T-cell (primary cell): ENCODE data around the gene LEUTX. TPM values are rescaled to one million over a fixed set of nuclear protein-coding genes. Genes with fewer than 3 reads are reported as not detected.

Experiments
- ATAC-seq, 4 experiments: fragments of 200-7000 bp in 3 of 4; fragments of 150-1000 bp in 1 of 4; cut with Tn5 transposase; replicated peaks in 1 of 4; 1 replicate in 3 of 4; 2 replicates in 1 of 4; pipeline ENCODE4 v1.10.0; 2021; ENCODE audit warnings: moderate library complexity in 3 of 4, mild to moderate bottlenecking in 2 of 4, moderate number of reproducible peaks in 1 of 4
- CTCF ChIA-PET, 2 donors: fragments of 300-600 bp; sonication (Branson Sonifier 250); formaldehyde crosslinking; loops; one replicate each; lab custom pipeline; 2022; ENCODE audit warnings: antibody characterized with exemption in 2 of 2; lab: Charles Lee
- POLR2A ChIA-PET, 2 donors: fragments of 300-600 bp; sonication (Branson Sonifier 250); formaldehyde crosslinking; loops; one replicate each; lab custom pipeline; 2022; ENCODE audit warnings: antibody characterized with exemption in 2 of 2; lab: Charles Lee
- DNase-seq, 35 experiments: peaks; one replicate each; pipeline versions ENCODE4 v3.0.0 to v3.0.0-alpha.2; 2013 to 2023
- H3K27ac ChIP-seq: one replicate; pipeline ENCODE4 v1.5.1; 2013; ENCODE audit warnings: low read length
- H3K27me3 ChIP-seq, 2 experiments: replicated peaks in 1 of 2; 1 replicate in 1 of 2; 2 replicates in 1 of 2; pipeline versions ENCODE4 v1.6.1 to v1.7.0; 2013; ENCODE audit warnings: low read length in 1 of 2, mixed read lengths in 1 of 2; ENCODE audit not compliant: control insufficient read depth in 2 of 2, insufficient read depth in 2 of 2; ENCODE audit errors: extremely low read depth in 1 of 2
- H3K36me3 ChIP-seq, 2 donors: 1 replicate in 1 of 2; 2 replicates in 1 of 2; pipeline versions ENCODE4 v1.6.1 to v1.7.0; 2013; ENCODE audit warnings: low read length in 1 of 2; ENCODE audit not compliant: control insufficient read depth in 2 of 2, insufficient read depth in 1 of 2; ENCODE audit errors: extremely low read depth in 1 of 2
- H3K4me1 ChIP-seq, 2 experiments: 1 replicate in 1 of 2; 2 replicates in 1 of 2; pipeline versions ENCODE4 v1.6.1 to v1.7.0; 2013; ENCODE audit warnings: low read length in 2 of 2, mixed read lengths in 1 of 2; ENCODE audit not compliant: insufficient read depth in 2 of 2, control insufficient read depth in 1 of 2; ENCODE audit errors: extremely low read depth in 1 of 2
- H3K4me3 ChIP-seq, 2 donors: 1 replicate in 1 of 2; 2 replicates in 1 of 2; pipeline versions ENCODE4 v1.5.1 to v1.7.0; 2013; ENCODE audit warnings: mild to moderate bottlenecking in 2 of 2, low read length in 1 of 2, moderate library complexity in 1 of 2; ENCODE audit not compliant: control insufficient read depth in 1 of 2; ENCODE audit errors: extremely low read depth in 1 of 2
- H3K9me3 ChIP-seq: 2 replicates; pipeline ENCODE4 v1.7.0; 2013
- H3K27ac Mint-ChIP-seq, 2 donors: one replicate each; pipeline ENCODE4 v1.8.0; 2020 to 2021; ENCODE audit warnings: mild to moderate bottlenecking in 2 of 2, mixed read lengths in 2 of 2
- H3K27me3 Mint-ChIP-seq, 2 donors: one replicate each; pipeline ENCODE4 v1.8.0; 2021 to 2022; ENCODE audit warnings: mixed read lengths in 2 of 2
- H3K36me3 Mint-ChIP-seq: one replicate; pipeline ENCODE4 v1.8.0; 2021; ENCODE audit warnings: mixed read lengths
- H3K4me1 Mint-ChIP-seq, 3 donors: one replicate each; pipeline ENCODE4 v1.8.0; 2020 to 2022; ENCODE audit warnings: mixed read lengths in 3 of 3, mild to moderate bottlenecking in 1 of 3
- H3K4me3 Mint-ChIP-seq, 3 donors: one replicate each; pipeline ENCODE4 v1.8.0; 2020 to 2022; ENCODE audit warnings: mild to moderate bottlenecking in 3 of 3, mixed read lengths in 3 of 3, moderate library complexity in 3 of 3
- H3K9me3 Mint-ChIP-seq, 3 donors: one replicate each; pipeline ENCODE4 v1.8.0; 2020 to 2022; ENCODE audit warnings: mixed read lengths in 3 of 3
- WGBS: methylation state at CpG from one replicate; pipeline ENCODE4 v1.1.5; 2013; ENCODE audit warnings: missing lambda C conversion rate; ENCODE audit not compliant: insufficient coverage; 5-methylcytosine and 5-hydroxymethylcytosine counted together
- total RNA-seq, 35 experiments: library from RNA in 6 of 35; stranded (reverse) in 6 of 35; fragments of 120-200 nt in 1 of 35; gene quantifications; one replicate each; pipeline versions ENCODE4 v1.2.1 to v1.2.4 and lab custom pipeline; 2013 to 2026

LEUTX gene
- total RNA-seq, 5 donors from 2014 or later (not counting 1 experiment from before 2014, with no cell fraction given): not detected

- no peaks in the 10 kb centered on the region for H3K36me3 ChIP-seq
- H3K9me3 ChIP-seq: no peaks in the 10 kb centered on the region
- CTCF ChIA-PET: no interaction called here
- Mint-ChIP-seq H3K4me1 (peaks cover 24 to 42% (median 24%) of the 10 kb centered on the region in 3 donors), H3K27ac (peak overlapping the region; percentile 22 to 47), H3K27me3 (peaks cover 7 to 13% of the 10 kb centered on the region in 2 donors), H3K4me3 (no peak overlapping the region), H3K9me3 (no peaks in the 10 kb centered on the region), H3K36me3 (no peaks in the 10 kb centered on the region)
- H3K4me1 ChIP-seq: no peaks in the 10 kb centered on the region
- POLR2A ChIA-PET: no interaction called here
- DNase-seq (no peak), ATAC-seq (peak in 3 of 4 experiments; percentile 16 to 61 (median 61))
- no peak overlapping the region for H3K4me3 ChIP-seq
- H3K27ac ChIP-seq: no peak overlapping the region
- 46% methylated on average over 3 of the region's 3 CpGs for WGBS
- H3K27me3 ChIP-seq: peaks cover 0 to 10% of the 10 kb centered on the region in 2 experiments
These were observed 41.3 kb upstream of the LEUTX start for GRCh38 chr19:39737351-39737750.

- ATAC-seq (no peak), DNase-seq (no peak)
- Mint-ChIP-seq H3K27ac (peak within 1 kb of the TSS; percentile 22 to 47), H3K27me3 (peaks cover 7 to 18% of the 10 kb centered on the region in 2 donors), H3K4me3 (no peak within 1 kb of the TSS), H3K36me3 (no peaks in the 10 kb centered on the region), H3K4me1 (peaks cover 24 to 42% (median 24%) of the 10 kb centered on the region in 3 donors), H3K9me3 (no peaks in the 10 kb centered on the region)
- Histone ChIP-seq H3K36me3 (no peaks in the 10 kb centered on the region), H3K9me3 (no peaks in the 10 kb centered on the region), H3K4me3 (no peak within 1 kb of the TSS), H3K27ac (no peak within 1 kb of the TSS), H3K27me3 (peaks cover 0 to 10% of the 10 kb centered on the region in 2 experiments), H3K4me1 (no peaks in the 10 kb centered on the region)
- 43% methylated on average over 3 of the region's 3 CpGs for WGBS
- ChIA-PET POLR2A (no interaction called here), CTCF (no interaction called here)
These were observed 40.8 kb upstream of the LEUTX start, which contains the start of gene CLC for GRCh38 chr19:39737891-39738290. Gene CLC (minus strand): TSS chr19:39738029. CDS start chr19:39737952, 77 bp downstream.

GRCh38 chr19:39738814-39739213, 39.8 kb upstream of the LEUTX start:
- no CpG with 5 or more reads among the region's 3 CpGs for WGBS
- ATAC-seq (no peak), DNase-seq (no peak)
- Mint-ChIP-seq H3K27ac (no peak overlapping the region), H3K27me3 (peaks cover 12 to 27% of the 10 kb centered on the region in 2 donors), H3K36me3 (no peaks in the 10 kb centered on the region), H3K4me1 (peaks cover 24 to 42% (median 24%) of the 10 kb centered on the region in 3 donors), H3K9me3 (no peaks in the 10 kb centered on the region), H3K4me3 (no peak overlapping the region)
- Histone ChIP-seq H3K27ac (no peak overlapping the region), H3K27me3 (peaks cover 0 to 10% of the 10 kb centered on the region in 2 experiments), H3K4me3 (no peak overlapping the region), H3K4me1 (no peaks in the 10 kb centered on the region), H3K36me3 (no peaks in the 10 kb centered on the region), H3K9me3 (no peaks in the 10 kb centered on the region)
- ChIA-PET POLR2A (no interaction called here), CTCF (no interaction called here)

- peaks cover 0 to 10% of the 10 kb centered on the region in 2 experiments for H3K27me3 ChIP-seq
- Mint-ChIP-seq H3K36me3 (no peaks in the 10 kb centered on the region), H3K27me3 (peaks cover 20 to 27% of the 10 kb centered on the region in 2 donors), H3K9me3 (no peaks in the 10 kb centered on the region), H3K4me1 (peaks cover 24 to 42% (median 24%) of the 10 kb centered on the region in 3 donors), H3K27ac (peak overlapping the region in 1 of 2 donors; percentile 69), H3K4me3 (peak overlapping the region in 1 of 3 donors; percentile 13)
- no peaks in the 10 kb centered on the region for H3K4me1 ChIP-seq
- H3K36me3 ChIP-seq: no peaks in the 10 kb centered on the region
- no peak overlapping the region for H3K27ac ChIP-seq
- no peak overlapping the region for H3K4me3 ChIP-seq
- ChIA-PET POLR2A (no interaction called here), CTCF (no interaction called here)
- no CpG with 5 or more reads among the region's 1 CpG for WGBS
- H3K9me3 ChIP-seq: no peaks in the 10 kb centered on the region
- ATAC-seq (peak in 1 of 4 experiments; percentile 6), DNase-seq (no peak)
These were observed 38.3 kb upstream of the LEUTX start for GRCh38 chr19:39740395-39740794.

- no peaks in the 10 kb centered on the region for H3K9me3 ChIP-seq
- peaks cover 0 to 3% (median 0%) of the 10 kb centered on the region in 3 donors for H3K4me1 Mint-ChIP-seq
- CTCF ChIA-PET: no interaction called here
- H3K9me3 Mint-ChIP-seq: no peaks in the 10 kb centered on the region
- H3K27me3 Mint-ChIP-seq: peaks cover 18 to 34% of the 10 kb centered on the region in 2 donors
- H3K27ac Mint-ChIP-seq: no peak overlapping the region
- POLR2A ChIA-PET: no interaction called here
- H3K27me3 ChIP-seq: peaks cover 0 to 8% of the 10 kb centered on the region in 2 experiments
- WGBS: 28% methylated on average over 3 of the region's 3 CpGs
- no peak overlapping the region for H3K27ac ChIP-seq
- no peaks in the 10 kb centered on the region for H3K36me3 Mint-ChIP-seq
- DNase-seq: no peak
- no peaks in the 10 kb centered on the region for H3K4me1 ChIP-seq
- no peak for ATAC-seq
- no peak overlapping the region for H3K4me3 Mint-ChIP-seq
- no peak overlapping the region for H3K4me3 ChIP-seq
- H3K36me3 ChIP-seq: no peaks in the 10 kb centered on the region
These were observed 33.0 kb upstream of the LEUTX start for GRCh38 chr19:39745643-39746042.

- no peak overlapping the region for H3K27ac Mint-ChIP-seq
- DNase-seq: no peak
- Histone ChIP-seq H3K4me3 (no peak overlapping the region), H3K4me1 (no peaks in the 10 kb centered on the region), H3K27me3 (peaks cover 0 to 14% of the 10 kb centered on the region in 2 experiments), H3K27ac (no peak overlapping the region), H3K36me3 (no peaks in the 10 kb centered on the region), H3K9me3 (no peaks in the 10 kb centered on the region)
- no peaks in the 10 kb centered on the region for H3K9me3 Mint-ChIP-seq
- ChIA-PET POLR2A (interaction anchor here in 1 of 2 donors (0.6 kb wide), 1 partner anchor 10 kb away, joined by 3 read pairs; no protein-coding TSS in a partner anchor), CTCF (no interaction called here)
- peaks cover 20 to 27% of the 10 kb centered on the region in 2 donors for H3K27me3 Mint-ChIP-seq
- whole genome bisulfite sequencing: 63% methylated on average over 2 of the region's 4 CpGs
- ATAC-seq: no peak
- H3K4me3 Mint-ChIP-seq: no peak overlapping the region
- no peaks in the 10 kb centered on the region for H3K36me3 Mint-ChIP-seq
- no peaks in the 10 kb centered on the region for H3K4me1 Mint-ChIP-seq
These were observed 31.7 kb upstream of the LEUTX start for GRCh38 chr19:39746836-39747529.
